Daoy (cell line): ENCODE measurements around the gene RSPH3. TPM values are rescaled to one million over a fixed set of nuclear protein-coding genes. Genes with fewer than 3 reads are reported as not detected.
A peak's percentile ranks its signal among the peaks of the same experiment; 100 is the strongest.
"Not testable (repeated sequence)": the region's sequence is repeated elsewhere in the genome, so short reads cannot be mapped to it uniquely, and the experiment has no call there.

Experiments used
- DNase-seq: peaks from one replicate; pipeline ENCODE4 v3.0.0-alpha.2; 2015; ENCODE audit warnings: low read depth
- total RNA-seq: library from RNA; depleted of rRNA; stranded (reverse); fragments of >200 nt; shearing (Covaris generic); gene quantifications from 2 replicates; pipeline ENCODE4 v1.2.3, GENCODE V29; 2014; rRNA removed

Gene RSPH3, protein sequence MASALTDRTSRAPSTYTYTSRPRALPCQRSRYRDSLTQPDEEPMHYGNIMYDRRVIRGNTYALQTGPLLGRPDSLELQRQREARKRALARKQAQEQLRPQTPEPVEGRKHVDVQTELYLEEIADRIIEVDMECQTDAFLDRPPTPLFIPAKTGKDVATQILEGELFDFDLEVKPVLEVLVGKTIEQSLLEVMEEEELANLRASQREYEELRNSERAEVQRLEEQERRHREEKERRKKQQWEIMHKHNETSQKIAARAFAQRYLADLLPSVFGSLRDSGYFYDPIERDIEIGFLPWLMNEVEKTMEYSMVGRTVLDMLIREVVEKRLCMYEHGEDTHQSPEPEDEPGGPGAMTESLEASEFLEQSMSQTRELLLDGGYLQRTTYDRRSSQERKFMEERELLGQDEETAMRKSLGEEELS
- 3.0 and 5.2 TPM in 2 replicates for total RNA-seq

DNA sequence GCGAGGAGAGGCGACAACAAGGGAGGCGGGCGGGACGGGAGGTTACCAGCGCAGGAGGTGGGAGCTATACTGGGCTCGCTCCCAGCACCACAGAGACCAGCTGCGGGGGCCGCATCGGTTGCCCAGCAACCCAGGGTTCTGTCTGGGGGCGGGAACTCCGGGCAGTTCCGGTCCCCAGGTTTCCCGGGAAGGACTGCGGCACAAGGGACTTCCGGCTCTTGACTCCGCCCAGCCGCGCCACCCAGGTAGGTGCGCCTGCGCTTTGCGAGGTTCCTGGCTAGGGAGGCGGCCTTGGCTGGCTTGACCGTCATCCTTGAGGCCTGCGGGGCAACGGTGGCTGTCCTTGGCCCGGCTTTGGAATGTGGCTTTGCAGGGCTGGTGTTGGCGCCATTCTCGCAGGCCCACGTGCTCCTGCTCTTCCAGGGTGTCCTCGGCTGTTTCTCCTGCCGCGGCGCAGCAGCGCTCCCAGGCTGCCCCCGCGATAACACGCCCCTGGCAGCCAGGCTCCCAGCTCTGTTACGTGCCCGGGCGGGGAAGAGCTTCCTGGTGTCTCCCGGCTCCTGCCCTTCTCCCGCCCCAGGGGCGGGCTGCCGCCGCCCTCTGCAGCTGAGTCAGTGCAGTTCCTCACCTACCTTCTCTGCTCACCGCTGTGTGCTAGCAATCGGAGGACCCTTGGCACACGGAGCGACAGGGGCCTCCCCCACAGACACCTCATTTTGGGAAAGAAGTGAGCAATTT lies at the start of gene RSPH3:
RSPH3 (minus strand) TSS at position 537 of the 738 bp plus-strand sequence. CDS start 652 bp downstream, outside the sequence.
- DNase-seq, result peak; percentile 99

DNA sequence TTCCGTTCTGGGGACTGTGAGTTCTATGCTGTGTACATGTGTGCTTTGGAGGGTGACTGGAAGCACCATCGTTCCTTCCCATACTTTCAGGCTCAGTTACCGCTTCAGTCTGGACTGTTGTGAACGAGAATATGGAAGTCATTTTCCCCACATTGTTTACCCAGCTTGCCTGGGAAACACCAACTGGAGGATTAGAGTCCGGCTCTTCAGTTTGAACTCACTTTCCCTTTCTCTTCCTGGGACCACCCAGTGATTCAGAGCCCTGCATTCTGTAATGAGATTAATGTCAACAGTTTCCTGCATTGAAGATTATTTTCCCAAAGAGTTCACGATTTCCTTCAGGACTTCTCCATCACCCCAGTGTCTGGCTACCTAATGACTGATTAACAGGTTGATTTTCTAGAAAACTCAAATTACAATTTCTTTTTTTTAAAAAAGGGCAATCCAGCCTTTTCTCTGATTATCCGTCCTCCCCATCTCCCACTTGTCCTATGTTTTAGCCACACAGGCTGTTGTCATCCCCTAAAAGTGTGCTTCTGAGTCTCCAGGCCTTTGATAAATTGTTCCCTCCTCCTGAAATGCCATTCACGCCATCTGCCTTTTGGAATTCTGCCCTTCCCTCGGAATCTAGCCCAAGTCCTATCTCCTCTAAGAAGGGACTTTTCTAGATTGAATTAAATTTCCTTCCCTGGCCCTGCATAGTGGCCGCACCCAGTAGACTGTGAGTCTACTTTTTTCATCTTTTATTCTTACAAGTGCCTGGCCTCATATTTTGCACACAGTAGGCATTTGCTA lies 48.1 kb upstream of the RSPH3 start:
- DNase-seq, result peak; percentile 25

DNA sequence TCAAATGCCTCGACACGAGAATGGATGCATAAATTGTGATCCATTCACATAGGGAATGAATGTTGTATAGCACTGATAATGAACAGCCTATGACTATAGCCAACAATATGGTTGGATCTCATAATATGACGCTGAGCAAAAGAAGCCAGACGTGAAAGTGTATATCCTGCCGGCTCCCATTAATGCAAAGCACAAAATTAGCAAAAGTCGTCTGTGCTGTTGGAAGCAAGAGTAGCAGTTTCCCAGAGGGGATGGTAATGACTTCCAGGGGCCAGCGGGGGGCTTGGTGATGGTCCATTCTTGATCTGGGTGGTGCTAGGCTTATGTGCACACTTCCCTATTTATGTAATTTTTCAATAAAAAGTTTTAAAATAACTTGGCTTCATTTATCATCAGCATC lies 45.8 kb upstream of the RSPH3 start:
- no peak for DNase-seq

DNA sequence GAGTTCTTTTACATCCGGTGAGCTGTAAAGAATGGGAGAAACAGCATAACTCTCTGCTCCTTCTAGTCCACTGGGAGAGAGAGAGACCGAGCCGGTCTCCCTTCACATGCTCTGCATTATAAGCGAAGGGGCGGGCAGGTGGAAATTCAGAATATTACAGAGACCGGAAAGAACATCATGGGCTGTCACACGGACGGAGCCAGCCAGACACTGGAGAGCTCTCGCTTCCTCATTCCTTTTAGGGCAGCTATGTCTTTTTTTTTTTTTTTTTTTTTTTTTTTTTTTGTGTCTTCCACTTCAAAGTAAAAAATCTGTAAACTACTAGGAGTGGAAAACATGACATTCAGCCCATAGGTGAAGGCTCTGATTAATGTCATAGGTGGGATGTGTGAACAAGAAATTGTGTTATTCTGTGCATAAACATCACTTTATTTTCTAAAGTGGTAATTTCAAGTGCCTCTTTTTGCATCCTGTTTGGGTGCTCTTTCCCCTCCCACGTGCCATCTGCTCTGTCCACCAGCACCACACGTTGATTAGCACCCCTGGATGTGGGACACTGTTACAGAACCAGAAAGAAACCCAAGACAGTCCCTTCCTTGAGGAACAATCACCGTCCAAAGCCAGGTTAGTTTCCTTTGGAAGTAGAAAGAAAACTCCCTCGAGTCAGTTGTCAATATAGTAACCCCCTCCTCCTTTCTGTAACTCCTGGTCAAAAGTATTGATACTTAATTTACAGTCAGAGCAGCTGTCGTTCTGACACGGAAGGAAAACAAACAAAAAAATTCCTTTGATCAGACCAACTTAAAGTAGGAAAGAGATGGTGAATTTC lies 45.1 kb upstream of the RSPH3 start, which contains the start of gene TAGAP:
TAGAP (minus strand) TSS at position 93 of the 829 bp plus-strand sequence. CDS start 845 bp downstream, outside the sequence.
- DNase-seq, result no peak

DNA sequence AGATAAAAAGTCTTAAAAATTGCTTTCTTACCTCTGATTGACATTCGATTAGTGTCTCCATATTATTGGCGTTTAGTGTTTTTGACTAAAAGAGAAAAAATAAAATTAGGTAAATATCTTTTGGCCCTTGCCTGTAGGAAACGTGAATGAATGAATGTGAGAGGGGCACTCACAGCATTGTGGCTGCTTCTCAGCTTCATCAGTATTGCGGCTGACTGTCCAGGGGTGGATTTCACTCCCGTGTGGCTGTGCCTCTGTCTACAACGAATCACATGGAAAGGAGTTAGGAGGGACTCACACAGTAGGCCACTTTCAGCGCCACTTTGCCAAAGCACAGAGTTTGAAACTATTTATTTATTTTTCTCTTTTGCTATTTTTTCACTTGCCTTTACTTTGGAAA lies 43.9 kb upstream of the RSPH3 start:
- DNase-seq, result no peak

DNA sequence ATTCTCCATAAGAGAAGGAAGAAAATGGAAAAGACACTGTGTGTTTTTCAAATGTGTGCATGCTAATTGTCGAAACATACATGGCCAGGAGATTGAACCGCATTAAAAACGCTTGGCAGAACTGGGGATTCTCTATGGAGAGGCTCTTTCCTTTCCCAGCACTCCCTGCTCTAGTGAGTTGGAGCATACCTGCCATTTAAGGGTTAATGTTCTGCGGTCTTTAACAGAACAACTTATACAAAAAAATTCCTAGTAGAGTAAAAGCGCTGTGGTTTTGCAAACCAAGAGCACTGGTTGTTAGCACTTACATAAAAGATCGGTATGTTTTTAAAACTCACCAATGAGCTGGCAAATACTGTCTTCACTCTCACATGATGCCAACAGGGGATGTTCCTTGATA lies 43.2 kb upstream of the RSPH3 start:
- DNase-seq, result no peak

DNA sequence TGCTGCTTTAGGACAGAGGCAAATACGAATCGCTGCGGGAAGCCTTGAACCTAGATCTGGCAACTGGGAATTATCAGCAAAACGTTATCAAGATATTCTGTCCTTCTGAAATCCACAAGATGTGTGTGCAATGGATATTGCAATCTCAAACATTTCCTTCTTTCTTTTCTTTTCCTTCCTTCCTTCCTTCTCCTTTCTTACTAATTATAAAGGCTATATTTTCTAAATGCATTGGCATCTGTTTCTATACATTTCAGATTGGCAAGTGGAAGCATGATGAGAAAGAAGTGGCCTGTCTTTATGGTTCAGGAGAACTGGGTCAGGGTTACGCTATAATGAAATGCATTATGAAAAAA lies 42.8 kb upstream of the RSPH3 start:
- no peak for DNase-seq

DNA sequence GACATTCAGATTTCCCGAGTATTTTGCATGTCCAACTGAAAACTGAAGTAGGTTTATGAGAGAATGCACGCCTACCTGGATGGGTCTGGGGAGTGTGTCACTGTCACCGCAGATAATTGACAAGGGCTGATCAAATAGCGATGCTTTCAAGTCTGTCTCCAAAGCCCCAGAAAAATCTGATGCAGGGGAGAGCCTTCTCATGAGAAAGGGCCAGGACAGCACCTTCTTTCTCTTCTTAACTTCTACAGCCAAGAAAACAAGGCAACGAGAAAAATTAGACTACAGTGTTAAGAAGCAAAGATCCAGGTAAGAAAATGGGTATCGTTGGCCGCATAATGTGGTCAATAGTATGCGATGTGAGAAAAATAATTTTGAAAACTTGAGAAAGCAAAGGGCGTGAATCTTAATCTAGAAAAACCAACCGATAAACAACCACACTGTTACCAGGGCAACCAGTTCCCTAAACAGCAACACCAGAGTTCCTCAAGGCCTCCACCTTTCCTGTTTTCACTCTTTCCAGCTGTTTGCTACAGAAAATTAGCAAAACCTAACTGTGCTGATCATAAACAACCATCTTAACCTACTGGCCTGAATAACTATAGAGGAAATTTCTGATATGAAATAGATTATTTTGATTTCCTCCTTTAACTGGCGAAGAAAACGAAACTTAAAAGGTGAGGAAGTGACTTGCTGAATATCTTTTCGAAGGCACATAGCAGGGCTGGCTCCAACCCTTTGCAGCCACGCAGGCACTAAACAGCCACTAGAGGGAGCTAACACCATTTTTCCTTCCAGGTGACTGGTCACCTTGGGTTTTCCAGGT lies 42.2 kb upstream of the RSPH3 start:
- DNase-seq, result peak; percentile 79

DNA sequence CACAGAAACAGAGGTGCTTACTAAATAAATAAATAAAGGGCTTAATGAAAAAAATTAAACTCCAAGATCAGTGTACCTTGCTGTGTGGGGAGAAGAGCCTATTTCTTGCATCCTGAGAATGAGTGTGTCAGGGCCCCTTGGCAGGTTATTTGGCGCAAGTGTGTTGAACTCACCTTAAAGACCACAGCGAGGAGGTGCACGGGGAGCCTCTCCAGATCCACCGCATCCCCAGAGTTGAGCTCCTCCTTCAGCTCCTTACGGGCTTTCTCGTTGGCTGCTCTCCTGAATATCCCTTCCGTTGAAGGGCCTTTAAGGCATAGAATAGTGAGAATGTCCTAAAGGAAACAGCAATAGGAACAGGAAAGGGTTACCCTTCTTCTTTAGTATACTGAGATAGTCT lies 41.2 kb upstream of the RSPH3 start:
- no peak for DNase-seq

DNA sequence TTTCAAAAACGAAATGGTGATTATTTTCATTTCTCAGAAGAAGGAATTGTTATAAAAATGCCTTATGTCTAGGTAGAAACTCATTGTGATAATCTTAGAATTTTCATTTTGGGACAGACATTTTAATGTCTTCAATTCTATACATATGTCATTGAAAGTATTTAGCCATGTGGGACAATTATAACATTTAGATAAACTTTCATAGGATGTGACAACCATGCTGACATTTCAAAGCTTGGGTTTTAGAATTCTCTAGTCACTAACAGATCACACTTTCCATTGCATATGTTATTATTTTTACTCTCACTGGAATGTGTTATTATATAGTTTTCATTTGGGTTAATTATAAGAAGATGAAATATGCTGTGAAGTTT lies 39.9 kb upstream of the RSPH3 start:
- no peak for DNase-seq

DNA sequence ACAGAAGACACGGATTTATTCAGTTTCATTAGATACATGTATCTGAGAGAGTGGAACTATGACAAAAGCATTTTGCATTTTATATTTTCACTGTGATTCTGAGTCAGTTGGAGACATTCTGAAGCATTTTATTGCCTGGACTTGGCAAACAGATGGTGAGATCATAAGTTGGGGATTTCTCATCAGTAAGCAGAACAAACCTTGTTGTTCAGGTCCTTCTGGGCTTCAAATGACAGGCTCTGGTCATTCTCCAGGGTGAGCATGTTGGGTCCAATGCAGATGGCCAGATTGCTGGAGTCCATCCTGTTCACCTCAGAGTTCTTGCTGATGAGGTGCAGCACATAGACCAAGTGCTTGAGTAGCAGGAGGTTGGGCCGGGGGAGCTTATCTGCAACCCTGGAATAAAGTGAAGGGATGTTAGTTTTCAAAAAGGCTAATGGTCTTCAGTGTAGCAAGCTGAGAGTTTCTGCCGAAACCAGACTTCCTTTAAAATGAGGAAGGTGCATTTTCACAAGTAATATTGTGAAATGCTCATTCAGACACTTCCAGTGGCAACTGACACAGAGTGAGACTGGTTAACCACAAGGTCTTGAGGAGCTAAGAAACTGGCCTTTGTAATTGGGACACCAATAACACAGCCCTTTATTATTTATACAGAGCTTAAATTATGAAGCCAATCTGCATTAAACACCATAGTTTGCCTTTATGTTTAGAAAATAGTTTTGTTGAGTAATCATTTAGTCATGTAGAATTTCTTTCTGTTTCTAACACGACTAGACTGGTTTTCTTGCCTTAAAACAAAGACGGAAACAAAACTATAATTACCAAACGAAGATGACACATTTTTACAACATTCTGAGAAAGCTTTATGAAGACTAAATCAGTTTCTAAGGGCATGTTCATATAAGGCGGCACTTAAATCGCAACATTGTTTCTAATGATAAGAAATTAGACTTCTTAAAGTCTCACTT lies 39.2 kb upstream of the RSPH3 start:
- no peak for DNase-seq

DNA sequence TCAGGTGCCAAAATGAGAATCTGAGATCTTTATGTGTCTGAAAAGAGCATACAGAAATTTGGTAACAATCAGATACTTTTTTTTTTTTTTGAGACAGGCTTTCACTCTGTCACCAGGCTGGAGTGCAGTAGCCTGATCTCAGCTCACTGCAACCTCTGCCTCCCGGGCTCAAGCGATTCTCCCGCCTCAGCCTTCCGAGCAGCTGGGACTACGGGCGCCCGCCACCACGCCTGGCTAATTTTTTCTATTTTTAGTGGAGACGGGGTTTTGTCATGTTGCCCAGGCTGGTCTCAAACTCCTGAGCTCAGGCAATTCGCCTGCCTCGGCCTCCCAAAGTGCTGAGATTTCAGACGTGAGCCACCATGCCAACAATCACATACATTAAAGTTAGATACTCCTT lies 38.3 kb upstream of the RSPH3 start:
- not testable (repeated sequence) for DNase-seq

DNA sequence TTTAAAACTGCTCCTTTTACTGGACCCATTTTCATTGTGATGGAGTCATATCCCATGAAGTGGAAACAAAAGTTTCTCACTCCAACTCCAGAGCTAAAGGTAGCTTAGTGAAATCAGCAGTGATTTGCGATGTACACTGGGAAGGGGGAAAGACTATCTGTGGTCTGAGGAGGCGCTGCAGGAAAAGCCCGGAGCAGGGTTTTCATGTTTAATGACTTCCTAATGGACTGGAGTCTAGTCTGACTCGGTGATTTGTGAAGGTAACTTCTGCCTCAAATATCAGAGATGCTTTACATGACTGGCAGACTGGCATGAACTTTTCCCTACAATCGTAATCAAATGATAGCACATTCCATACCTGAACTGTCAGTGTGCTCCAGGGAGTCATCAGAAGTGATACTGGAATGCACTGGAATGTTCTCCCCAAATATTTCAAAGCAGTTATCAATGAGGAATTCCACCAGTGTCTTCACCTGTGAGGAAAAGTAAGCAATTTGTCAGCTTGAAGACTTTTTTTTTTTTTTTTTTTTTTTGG lies 37.8 kb upstream of the RSPH3 start:
- no peak for DNase-seq

DNA sequence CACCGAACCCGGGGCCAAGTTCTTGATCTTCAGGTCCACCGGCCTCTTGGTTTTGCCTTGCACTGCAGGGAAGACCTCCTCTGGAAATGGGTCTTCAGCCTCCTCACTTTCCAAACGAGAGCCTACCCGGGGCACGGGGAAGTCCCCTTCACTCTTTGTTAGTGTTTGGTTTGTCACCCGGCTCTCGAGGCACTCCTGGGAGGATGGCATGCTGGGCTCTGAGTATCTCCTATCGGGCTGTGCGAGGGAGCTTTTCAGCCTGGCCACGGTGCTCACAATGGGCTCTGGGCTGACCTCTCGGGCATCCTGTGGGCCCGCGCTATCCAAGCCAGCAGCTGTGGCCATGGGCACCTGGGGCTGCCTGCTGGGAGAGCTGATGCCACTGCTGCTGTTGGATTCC lies 36.7 kb upstream of the RSPH3 start:
- no peak for DNase-seq

DNA sequence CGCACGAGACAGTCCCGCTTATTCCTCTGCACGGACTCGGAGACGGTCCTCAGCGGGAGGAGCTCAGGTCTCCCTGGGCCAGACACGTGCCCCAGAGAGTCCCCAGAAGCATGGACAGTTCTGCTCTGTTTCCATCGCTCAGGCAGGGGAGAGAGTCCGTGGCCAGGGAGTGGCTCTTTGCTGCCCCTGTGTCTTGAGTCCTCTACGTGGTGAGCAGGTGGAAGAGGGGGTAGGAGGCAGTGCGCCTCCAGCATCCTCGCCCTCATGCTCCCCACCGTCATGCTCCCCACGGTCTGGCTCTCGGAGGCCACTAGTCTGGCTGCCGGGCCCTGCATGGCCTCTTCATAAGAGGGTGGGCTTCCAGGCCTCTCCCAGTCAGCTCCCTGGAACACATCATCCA lies 35.9 kb upstream of the RSPH3 start:
- no peak for DNase-seq

DNA sequence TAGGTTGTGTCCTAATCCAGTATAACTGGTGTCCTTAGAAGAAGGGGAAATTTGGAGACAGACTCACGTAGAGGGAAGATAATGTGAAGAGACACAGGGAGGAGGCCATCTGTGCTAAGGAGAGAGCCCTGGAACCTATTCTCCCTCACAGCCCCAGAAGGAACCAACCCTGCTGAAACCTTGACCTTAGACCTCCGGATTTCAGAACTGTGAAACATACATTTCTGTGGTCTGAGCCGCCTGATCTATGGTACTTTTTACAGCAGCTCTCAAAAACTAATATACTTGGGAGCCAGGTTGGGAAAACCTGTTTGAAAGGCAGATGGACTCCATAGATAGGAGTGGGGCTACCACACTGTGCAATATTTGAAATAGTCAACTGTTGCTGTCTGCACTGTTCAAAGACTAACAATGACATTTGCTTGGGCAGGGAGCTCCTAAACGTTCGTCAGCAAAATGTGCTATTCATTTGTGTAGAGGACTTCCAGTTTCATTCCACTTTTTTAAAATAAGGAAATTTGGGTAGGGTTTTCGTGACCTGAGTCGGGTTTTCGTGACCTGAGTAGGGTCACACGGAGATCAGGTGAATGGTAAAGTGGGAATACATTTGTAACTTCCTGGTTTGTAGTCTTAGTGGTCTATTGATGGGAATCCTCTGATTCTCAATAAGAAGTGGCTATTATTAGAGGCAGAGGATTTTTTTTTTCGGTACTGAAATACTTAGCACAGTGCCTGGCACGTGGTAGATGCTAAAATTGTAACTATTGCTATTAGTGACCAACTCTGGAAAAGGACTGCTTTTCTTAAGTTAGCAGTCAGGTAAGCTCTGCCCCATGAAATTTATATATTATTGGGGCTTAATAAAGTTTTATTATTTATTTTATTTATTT lies 33.4 kb upstream of the RSPH3 start:
- no peak for DNase-seq

DNA sequence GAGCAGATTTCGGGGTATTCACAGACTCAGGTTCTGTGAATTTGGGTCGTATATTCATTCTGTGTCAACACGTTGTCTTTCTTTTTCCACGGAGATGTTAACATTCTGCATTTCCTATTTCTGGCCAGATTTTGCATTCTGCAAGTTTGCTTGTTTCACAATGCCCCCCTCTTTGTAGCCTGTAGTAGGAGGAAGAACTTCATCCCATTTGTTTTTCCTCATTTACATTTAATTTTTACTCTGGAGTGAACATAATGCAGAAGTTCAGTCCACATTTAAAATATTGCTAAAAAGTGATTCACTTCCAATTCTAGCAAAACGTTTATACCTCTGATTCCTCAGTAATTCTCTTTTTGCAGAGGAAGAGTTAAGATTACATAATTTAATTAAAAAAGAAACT lies 31.8 kb upstream of the RSPH3 start:
- DNase-seq, result no peak

DNA sequence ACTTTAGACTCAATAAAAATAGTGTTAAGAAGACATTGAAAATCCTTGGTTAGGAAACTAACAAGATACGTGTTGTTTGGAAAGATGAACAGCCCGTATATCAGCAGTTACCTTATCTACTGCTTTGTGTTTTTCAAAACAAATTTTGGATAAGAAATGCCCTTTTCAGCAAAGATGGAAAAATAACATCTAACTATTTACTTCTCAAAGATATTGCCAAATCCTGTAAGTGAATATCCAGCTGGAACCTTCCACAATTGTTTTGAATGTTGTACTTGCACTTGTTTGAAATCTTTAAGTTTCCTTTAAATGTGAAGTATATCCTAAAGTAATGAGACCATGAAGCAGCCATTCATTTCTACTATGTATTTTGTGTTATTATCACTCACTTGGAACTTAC lies 30.2 kb upstream of the RSPH3 start:
- no peak for DNase-seq
